ENCODE measurements around the gene CHAF1B.

The CHAF1B gene

DNA sequence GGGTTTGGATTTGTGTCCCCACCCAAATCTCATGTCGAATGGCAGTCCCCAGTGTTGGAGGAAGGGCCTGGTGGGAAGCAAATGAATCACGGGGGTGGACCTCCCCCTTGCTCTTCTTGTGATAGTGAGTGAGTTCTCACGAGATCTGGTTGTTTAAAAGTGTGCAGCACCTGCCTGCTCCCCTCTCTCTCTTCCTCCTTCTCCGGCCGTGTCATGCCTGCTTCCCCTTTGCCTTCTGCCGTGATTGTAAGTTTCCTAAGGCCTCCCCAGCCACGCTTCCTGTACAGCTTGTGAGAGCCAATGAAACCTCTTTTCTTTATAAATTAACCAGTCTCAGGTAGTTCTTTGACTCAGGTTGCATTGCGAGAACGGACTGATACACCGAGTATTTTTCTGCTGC is 78.8 kb downstream of the CHAF1B start:
- DNase-seq (ENCODE audit: low read depth): no peak

DNA sequence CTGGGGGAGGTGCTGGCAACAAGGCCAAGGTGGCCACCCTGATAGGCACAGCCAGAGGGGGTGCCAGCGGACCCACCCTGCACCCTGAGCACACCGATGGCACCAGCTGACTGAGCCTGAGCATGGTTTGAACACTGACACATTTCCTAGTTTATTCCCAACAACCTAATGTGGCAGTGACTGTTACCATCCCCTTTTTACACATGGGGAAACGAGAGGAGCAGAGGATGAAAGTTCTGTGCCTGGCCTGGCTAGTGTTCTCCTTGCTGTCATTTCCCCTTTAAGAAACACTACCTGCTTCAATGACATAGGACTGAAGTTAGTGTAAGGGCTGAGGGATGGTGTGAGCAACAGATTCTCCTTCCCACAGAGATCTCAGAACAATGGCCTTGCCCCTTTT is 79.4 kb downstream of the CHAF1B start:
- DNase-seq (ENCODE audit: low read depth): no peak

DNA sequence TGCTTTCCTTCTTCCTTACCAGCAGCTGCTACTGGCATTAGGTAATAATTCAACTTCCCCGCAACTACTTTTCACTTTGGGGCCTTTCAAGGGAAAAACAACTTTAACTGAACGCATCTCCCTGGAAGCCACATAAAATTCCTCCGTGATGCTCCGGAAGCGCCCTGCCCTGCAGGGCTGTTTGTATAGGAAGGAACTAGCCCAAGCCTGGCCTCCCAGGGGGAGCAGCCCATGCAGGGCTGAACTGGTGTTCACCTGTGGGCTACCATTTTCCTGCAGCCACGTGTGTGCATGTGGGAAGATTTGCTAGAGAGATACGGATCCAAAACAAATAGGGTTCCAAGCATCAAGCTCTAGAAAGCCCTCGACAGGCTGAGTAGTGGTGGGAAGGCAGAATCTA is 80.3 kb downstream of the CHAF1B start:
- DNase-seq (ENCODE audit: low read depth): no peak

DNA sequence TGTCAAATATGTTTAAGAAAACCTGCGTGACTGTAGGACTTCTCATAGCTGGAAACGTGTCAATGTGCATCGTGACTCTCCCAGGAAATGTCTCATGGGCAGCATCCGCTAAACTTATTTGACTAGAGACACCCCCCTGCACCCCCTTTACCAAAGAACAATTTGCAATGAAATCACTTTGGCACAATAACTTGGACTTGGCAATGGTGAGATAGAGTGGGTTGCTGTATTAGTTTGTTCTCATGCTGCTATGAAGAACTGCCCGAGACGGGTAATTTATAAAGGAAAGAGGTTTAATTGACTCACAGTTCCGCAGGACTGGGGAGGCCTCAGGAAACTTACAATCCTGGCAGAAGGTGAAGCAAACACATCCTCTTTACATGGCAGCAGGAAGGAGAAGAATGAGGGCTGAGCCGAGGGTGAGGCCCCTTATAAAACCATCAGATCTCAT is 80.9 kb downstream of the CHAF1B start:
- no peak for DNase-seq (ENCODE audit: low read depth)
